EL (cell line): Measurements from ENCODE around the gene SAG.
A peak's percentile ranks its signal among the peaks of the same experiment; 100 is the strongest.
"Not testable (repeated sequence)": the region's sequence is repeated elsewhere in the genome, so short reads cannot be mapped to it uniquely, and the experiment has no call there.

Source experiments
- DNase-seq: peaks from one replicate; pipeline ENCODE4 v3.0.0-alpha.2; 2016

The SAG gene

DNA sequence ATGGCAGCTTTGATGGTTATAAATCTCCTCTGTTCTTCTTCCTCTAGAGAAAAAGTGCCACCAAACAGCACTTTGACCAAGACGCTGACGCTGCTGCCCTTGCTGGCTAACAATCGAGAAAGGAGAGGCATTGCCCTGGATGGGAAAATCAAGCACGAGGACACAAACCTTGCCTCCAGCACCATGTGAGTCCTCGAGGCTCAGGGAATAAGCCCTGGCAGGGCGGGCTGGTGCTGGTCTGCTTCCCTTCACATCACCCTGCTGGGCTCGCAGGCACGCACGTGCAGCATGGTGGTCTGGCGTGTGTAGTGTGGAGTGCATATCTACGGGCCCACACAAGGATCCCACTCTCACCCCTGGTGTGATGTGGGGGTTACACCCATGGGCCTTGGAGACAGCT, 27.3 kb downstream of the SAG start:
- DNase-seq, result no peak

DNA sequence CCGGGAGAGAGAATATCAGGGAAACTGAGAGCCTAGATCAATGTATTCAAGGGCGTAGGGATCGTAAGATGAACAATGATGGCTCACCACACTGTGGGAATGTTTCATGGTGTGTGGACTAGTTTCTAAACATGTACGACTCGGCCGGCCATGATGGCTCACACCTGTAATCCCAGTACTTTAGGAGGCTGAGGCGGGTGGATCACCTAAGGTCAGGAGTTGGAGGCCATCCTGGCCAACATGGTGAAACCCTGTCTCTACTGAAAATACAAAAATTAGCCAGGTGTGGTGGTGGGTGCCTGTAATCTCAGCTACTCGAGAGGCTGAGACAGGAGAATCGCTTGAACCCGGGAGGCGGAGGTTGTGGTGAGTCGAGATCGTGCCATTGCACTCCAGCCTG, 28.5 kb downstream of the SAG start:
- not testable (repeated sequence) for DNase-seq

DNA sequence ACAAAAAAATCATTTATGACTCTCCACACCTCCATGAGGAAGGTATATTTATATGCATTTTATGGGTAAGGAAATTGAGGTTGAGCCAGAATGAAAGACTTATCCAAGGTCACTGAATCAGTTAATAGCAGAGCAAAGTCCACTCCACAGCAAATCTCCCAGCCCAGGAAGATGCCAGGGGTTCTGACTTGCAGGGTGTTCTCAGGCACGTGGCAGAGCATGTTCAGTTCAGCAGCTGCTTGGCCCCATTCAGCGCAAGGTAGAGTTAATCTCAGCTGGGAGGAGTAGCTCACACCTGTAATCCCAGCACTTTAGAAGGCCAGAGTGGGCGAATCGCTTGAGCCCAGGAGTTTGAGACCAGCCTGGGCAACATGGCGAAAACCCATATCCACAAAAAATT, 28.9 kb downstream of the SAG start:
- DNase-seq, result no peak

DNA sequence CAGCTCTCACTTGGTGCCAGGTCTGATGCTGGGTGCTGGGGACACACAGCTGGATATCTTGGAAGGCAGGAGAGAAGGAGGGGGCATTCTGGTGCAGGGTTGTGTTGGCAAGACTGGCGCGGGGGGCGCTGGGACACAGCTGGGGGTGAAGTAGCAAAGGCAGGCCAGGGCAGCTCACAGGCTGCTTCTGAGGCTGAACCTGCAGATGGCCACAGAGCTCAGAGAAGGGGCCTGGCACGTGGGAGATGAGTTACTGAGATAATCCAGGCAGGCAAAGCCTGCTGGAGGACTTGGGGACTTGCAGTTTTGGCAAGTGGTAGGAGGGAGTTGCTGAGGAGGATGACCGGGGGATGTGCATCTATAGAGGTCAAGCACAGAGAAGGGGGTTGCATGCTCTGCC, 30.4 kb downstream of the SAG start:
- DNase-seq, result no peak

DNA sequence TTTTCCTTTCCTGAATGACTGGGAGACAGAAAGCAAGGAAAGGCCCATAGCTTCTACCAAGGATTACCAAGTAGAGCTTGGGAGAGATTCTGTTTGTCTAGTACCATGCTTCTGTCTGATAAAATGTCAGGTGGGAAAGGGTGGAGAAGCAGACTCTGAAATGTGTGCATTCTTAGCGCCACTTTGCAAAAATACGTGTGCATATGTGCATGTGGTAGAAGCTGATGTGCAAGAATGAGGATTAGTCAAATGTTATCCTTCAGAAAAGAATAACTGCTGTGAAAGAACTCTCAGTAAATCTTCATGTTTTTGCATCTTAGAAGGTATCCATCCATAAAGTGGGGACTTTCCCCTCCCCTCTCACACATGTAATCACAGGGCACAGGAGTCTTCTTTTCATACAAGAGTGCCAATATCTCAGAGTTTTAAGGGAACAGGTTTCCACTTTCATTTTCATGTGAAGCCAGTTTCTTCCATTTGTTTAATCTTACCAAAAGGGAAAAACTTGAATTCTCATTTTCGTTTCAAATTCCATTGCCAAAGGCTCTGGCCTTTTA, 31.3 kb downstream of the SAG start:
- no peak for DNase-seq

DNA sequence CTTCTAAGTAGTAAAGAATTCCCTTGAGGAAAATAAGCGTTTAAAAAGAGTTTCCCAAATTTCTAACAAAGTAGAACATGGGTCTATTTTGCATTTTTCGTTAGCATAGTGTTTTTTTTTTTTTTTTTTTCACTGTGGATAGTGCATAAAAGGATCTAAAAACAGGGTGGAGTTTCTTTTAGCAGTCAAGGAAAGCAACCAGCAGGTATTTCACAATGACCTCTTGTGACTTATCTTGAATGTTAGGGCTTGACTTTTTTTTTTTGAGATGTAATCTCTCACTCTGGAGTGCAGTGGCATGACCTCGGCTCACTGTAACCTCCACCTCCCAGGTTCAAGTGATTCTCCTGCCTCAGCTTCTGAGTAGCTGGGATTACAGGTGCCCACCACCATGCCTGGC, 31.8 kb downstream of the SAG start:
- no peak for DNase-seq

DNA sequence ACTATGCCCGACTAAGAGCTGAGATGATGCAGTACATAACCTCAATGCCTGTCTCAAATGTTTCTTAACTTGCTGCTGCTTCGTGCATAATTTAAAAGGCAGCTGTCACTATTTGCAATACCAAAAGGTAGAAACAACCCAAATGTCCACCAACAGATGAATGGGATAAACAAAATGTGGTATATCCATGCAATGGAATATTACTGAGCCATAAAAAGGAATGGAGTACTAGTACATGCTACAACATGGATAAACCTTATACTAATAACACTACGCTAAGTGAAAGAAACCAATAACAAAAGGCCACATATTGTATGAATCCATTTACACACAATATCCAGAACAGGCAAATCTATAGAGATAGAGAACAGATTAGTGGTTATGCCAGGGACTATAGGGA, 33.7 kb downstream of the SAG start:
- no peak for DNase-seq

DNA sequence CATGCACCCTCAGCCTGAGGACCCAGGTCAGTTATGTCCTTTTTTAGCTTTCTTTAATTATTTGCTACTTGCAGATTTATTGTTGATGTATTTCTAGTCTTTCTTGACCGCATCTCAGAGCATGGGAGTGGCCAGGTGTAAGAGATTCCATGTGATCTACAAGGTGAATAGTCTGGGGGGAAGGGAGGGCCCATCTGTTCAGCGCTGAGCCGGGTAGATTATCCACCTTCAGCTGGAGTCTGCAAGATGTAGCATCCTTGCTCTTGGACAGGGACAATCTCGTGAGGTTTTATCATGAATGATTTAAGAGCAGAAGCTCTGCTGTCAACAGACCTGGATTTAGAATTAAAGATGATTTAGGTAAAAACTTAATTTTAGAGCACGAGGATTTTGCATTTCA, 34.7 kb downstream of the SAG start:
- no peak for DNase-seq

DNA sequence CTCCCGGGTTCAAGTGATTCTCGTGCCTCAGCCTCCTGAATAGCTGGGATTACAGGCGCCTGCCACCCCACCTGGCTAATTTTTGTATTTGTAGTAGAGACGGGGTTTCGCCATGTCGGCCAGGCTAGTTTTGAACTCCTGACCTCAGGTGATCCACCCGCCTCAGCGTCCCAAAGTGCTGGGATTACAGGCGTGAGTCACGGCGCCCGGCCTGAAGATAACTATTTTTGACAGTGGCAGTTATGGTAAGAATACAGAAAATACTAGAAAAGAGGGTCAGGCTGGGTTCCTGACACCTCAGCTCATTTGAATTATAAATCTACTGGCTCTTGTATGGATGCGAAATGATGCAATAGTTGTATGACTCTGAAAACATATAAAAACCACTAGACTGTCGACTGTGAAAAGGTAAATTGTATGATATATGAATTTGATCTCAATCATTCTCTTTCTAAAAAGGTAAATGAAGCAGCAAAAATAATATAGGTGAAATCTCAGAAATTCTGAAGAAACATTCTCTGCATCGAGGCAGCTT, 35.6 kb downstream of the SAG start:
- DNase-seq, result no peak

DNA sequence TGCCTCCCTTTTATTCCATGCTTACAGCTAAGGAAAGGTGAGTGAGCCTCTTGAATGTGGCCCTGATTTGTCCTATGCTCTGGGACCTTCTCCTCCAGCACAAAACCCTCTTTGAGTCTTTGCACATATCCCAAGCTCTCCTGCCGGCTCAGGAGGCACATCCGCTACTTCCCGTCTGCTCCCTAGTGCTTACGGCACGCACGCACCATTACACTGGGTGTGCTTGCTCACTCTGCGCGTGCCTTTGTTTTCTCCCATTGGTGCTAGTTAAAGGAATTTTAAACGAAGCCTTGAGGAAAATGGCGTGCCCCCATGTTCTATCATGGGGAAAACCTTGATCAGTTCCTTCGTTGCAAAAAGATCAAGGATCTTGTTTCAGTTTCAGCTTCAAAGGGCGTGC, 38.8 kb downstream of the SAG start:
- DNase-seq, result no peak

DNA sequence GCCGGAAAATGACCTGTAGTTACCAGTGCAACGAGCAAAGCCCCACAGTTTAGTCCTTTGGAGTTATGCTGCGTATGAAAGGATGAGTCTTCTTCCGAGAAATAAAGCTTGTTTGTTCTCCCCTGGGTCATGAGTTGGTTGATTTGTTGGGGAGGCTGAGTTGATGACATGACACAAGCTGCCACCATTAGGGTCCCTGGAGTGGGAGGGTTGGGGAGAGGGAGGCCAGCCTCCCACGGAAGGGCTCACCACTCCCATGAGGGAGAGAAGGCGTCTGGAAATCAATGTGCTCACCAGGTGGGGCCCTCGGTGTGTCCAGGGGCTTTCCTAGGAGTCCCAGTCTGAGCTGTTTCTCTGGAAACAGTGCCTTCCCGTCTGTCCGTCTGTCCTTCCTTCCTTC, 39.3 kb downstream of the SAG start:
- DNase-seq, result no peak

DNA sequence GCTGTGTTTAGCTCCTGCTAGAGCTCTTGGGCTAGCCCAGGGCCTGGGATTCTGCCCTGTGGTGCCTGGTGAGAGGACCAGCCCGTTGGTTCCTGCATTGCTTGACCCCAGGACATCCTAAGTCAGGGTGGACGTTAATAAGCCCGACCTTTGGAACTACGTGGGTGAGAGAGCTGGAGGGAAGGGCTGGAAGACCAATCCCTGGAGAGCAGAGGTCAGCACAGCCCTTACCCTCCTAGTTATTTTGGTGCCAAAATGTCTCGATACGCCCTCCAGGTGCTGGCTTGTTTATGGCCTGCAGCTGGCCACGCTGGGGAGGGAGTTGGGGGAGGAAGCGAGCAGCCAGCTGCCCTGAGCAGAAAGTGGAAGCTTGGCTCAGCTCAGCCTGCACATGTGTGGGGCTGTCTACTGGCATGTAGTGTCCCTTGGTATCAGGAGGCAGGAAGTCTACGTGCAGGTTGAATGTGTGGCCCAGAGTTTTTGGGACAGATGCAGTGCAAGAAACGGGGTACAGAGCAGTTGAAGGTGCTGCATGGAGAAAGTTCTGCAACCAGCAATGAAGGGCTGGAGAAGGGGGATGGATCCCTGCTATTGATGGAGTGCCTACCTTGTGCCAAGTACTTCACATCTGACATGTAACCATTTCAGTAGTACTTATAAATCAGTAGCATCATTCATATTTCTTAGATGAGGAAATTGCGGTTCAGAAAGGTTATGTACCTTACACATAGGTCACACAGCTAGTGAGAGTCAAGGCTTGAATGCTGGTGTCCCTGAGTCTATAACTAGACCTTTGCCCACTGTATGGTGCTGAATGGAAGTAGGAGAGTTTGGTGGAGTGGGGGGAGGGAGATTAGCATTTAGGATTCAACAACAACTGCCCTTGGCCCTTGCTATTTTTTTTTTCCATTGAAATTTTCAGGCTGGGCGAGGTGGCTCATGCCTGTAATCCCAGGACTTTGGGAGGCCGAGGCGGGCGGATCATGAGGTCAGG, 41.7 kb downstream of the SAG start:
- no peak for DNase-seq

DNA sequence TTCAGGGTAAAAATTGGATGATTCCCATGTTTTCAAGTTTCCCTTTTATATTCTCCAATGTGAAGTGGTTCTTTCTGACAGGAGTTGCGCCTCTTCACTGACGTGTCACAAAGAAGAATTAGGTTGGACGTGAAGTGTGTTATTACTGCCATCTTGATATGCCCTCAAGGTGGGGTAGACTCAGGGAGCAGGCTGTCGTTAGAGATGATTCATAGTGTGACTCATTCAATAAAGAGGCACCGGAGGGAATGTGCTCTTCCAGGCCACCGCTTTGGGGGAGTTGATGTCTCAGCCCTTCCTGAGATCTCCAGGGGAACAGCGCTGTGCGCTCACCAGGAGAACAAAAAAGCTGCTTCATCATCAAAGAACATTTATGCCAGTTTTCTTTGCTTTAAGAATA, 43.1 kb downstream of the SAG start:
- DNase-seq, result peak; percentile 96

DNA sequence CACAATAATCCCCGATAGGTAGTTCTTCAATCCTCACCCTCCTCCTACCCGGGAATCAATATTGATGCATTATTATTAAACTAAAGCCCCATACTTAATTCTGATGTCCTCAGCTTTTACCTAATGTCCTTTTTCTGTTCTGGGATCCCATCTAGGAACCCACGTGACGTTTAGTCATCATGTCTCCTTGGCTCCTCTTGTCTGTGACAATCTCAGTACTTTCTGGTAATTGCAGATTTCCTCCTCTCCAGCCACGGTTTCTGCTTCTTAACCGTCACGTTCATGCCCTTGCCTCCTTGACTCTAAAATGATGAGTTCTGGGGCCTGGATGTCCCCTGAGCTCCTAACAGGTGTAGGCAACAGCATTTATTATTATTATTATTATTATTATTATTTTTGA, 43.8 kb downstream of the SAG start:
- peak; percentile 38 for DNase-seq

DNA sequence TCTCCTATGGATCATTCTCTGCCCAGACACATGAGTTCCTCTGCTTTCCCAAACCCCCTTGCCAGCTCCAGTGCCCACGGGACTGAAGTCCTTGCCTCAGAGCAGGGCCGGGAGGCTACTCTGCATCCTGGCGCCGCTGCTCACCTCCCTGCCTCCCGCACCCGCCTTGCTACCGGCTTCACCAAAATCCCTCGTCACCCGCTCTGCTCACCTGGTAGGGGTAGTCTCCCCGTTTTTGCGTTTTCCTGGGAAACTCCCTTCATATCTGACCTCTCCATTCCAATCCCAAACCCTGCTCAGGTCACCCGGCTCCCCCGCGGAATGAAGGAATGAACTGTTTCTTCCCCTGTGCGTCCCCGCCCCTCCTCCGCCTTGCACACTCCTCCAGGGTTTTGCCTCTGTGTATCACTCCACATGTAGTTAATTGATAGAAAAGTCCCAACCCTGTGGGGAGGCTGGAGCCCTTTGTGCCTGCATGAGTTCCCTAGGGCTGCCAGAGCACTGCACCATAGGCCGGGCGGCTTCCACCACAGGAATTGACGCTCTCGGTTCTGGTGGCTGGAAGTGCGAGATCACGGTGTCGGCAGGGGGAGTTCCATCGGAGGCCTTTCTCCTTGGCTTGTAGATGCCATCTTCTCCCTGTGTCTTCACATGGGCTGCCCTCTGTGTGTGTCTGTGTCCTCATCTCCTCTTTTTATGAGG, 44.7 kb downstream of the SAG start:
- no peak for DNase-seq

DNA sequence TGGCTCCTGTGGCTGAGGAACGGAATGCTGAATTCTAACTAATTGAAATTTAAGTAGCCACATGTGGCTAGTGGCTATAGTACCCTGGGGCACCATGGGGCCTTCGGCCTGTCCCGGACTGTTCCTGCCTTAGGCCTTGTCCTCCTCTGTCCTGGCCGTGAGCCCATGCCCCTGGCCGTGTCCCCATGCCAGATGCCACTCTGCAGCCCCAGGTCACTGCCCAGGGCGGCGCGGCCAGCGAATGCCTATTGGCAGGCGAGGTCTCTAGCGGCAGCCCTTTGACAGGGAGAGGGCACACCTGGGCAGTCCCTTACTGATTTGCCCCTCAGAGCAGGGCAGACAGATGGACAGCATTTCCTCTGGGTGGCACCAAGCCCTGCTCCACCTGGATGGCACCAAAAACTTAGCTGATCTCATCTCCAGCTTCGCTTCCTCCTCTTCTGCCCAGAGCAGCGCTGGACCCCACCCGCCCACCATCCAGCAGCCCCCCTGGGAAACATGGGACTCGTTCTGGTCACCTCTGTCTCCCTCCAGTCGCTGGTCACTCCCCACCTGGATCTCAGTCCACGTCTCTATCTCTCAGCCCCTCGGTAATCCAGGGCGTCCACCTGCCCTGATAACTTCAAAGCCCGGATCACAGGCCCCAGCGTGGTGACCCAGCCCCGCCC, 45.6 kb downstream of the SAG start:
- DNase-seq, result no peak

DNA sequence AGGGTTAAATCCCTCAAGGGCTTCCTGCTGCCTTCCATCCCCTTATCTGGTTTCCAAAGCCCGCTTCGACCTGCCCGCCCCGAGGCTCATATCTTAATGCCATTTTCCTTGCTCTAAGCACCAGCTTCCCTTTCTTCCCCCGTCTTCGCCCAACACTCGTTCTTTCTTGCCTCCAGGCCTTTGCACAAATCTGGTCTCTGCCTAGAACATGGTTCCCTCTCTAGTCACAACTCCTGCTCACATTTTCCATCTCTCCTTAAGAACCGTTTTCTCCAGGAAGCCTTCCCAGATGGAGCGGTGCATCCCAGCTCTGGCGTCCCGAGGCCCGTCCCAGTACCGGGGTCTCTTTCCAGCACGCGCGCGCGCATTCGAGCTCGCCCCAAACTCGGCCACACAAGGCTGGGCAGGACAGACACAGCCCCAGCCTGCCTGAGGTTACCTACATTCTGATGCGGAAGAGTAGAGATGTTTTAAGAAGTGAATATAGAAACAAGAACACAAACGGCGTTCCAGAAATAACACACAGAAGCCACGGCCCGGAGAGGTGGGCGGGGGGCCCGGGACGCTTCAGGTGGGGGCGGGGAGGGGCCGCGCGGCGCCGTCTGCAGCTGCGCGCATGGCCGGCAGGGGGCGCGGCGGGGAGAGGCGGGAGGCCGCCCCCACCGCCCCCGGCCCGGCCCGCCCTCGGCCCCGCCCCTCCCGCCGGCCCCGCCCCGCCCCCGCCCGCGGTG, 46.3 kb downstream of the SAG start, which contains the start of gene DGKD:
Gene DGKD (plus strand): TSS at position 726 of the 731 bp plus-strand sequence. CDS start 25 bp downstream, outside the sequence.
- peak; percentile 40 for DNase-seq

DNA sequence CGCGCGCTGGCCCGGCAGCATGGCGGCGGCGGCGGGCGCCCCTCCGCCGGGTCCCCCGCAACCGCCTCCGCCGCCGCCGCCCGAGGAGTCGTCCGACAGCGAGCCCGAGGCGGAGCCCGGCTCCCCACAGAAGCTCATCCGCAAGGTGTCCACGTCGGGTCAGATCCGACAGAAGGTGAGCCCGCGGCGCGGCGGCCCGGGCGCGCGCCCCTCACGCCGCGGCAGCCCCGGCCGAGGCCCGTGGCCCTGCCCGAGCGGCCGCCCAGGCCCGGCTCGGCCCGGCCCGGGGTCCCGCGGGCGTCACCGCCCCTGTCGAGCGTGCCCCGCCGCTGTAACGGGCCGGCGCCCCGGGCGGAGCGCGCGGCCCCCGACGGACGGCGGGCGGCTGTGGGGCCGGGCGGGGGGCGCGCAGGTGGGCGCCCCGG, 46.9 kb downstream of the SAG start:
- no peak for DNase-seq

DNA sequence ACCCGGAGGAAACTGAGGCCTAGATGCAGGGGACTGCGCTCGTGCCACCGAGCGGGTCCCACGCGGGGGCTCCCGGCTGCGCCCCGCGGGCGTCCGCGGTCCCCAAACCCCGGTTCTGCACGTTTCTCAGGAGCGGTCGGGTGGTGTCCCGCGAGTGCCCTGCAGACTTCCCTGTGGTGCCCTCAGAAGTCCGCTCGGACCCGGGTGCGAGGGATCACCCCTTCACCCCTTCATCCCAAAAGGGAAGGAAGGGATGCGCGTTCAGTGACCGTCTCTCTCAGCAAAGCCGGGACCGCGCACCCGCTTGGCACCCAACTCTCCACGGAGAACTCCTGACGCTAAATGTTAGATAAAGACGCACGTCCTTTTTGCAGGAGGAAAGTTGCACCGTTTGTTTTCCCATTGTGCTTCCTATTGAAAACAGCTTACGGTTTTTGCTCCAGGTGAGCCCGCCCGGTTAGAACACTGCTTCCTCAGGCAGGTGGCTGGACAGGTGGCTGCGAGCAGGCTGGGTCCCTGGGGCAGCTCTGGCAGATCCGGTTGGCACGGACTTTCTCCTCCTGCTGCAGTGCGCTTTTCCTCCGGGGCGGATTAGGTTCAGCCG, 47.5 kb downstream of the SAG start:
- peak; percentile 21 for DNase-seq

DNA sequence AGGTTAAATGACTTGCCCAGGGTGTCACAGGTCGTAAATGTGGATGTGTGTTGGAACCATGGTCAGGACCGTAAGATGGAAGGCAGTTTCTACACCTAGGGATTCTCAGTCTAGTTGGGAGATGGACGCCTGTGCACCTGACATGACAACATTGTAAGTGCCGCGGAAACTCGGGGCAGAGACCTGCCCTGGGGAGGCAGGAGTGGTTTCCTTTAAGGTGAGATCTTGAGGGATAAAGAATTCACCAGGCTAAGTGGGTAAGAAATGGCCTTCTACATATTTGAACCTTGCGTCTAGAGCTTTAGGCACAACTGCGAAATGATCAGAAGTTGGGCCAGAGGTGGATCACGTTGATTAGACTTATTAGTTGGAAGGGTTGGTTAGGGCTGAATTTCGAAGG, 48.3 kb downstream of the SAG start:
- no peak for DNase-seq

DNA sequence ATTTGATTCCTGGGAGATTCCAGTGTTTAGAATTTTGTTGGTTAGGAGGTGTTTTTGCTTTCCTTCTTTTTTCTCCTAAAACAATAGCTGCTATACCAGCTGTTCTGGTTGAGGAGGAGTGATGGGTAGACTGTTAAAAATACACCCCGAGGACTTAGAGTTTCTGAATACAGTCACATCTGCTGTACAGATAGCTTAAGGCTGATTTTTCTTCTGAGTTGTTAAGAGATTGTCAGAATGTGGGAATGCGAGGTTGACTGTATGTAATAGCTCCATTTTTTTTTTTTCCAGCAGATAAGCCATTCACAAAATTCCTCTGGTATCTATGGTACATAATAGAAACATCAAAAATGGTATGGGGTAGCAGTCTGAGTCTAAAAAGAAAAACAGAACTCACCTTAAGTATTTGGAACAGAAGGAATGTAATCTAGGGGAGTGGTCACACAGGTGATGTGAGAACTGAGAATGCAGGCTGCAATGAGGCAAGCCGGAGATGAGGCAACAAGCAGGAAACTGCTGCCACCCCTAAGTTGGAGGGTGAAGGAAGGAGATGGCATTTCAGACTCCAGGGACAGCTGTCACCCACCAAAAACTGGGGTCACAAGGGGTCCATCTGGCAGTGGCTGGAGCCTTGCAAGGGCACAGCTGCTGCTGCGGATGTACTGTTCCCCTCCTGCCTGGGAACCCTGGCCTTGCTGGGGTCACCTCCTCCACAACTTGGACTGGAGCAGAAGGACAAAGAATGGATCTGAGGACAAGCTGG, 49.1 kb downstream of the SAG start:
- DNase-seq, result no peak
